Measurements from ENCODE around the gene GXYLT1.

Gene GXYLT1

GRCh38 chr12:42128888-42129287 is 15.8 kb downstream of the GXYLT1 start:
- Histone ChIP-seq H3K36me3 (ENCODE audit: low read depth) (no peaks in the 10 kb centered on the region), H3K27me3 (ENCODE audit: insufficient read depth, poor library complexity, severe bottlenecking) (no peaks in the 10 kb centered on the region), H3K4me1 (ENCODE audit: insufficient read depth, poor library complexity, severe bottlenecking) (peaks cover 29% of the 10 kb centered on the region), H3K4me3 (ENCODE audit: severe bottlenecking) (no peak overlapping the region), H3K9me3 (ENCODE audit: severe bottlenecking) (no peaks in the 10 kb centered on the region), H3K27ac (ENCODE audit: poor library complexity, severe bottlenecking) (no peak overlapping the region)
- TF ChIP-seq, protein P1, sequence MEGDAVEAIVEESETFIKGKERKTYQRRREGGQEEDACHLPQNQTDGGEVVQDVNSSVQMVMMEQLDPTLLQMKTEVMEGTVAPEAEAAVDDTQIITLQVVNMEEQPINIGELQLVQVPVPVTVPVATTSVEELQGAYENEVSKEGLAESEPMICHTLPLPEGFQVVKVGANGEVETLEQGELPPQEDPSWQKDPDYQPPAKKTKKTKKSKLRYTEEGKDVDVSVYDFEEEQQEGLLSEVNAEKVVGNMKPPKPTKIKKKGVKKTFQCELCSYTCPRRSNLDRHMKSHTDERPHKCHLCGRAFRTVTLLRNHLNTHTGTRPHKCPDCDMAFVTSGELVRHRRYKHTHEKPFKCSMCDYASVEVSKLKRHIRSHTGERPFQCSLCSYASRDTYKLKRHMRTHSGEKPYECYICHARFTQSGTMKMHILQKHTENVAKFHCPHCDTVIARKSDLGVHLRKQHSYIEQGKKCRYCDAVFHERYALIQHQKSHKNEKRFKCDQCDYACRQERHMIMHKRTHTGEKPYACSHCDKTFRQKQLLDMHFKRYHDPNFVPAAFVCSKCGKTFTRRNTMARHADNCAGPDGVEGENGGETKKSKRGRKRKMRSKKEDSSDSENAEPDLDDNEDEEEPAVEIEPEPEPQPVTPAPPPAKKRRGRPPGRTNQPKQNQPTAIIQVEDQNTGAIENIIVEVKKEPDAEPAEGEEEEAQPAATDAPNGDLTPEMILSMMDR (IDR thresholded peaks at IDR 0.05; ENCODE audit: poor library complexity, severe bottlenecking), result no peak
- no peak for ATAC-seq (ENCODE audit: low read depth)
- DNase-seq (ENCODE audit: low spot score), result no peak

GRCh38 chr12:42128327-42128726 is 16.3 kb downstream of the GXYLT1 start:
- H3K4me1 ChIP-seq (ENCODE audit: insufficient read depth, poor library complexity, severe bottlenecking), result peaks cover 29% of the 10 kb centered on the region
- TF ChIP-seq, protein P1 (IDR thresholded peaks at IDR 0.05; ENCODE audit: poor library complexity, severe bottlenecking), result no peak

GRCh38 chr12:42126963-42127362 is 17.7 kb downstream of the GXYLT1 start:
- H3K4me3 ChIP-seq (ENCODE audit: severe bottlenecking), result no peak overlapping the region
- H3K27ac ChIP-seq (ENCODE audit: poor library complexity, severe bottlenecking), result no peak overlapping the region
- no peaks in the 10 kb centered on the region for H3K9me3 ChIP-seq (ENCODE audit: severe bottlenecking)
- no peaks in the 10 kb centered on the region for H3K27me3 ChIP-seq (ENCODE audit: insufficient read depth, poor library complexity, severe bottlenecking)
- TF ChIP-seq, protein P1 (IDR thresholded peaks at IDR 0.05; ENCODE audit: poor library complexity, severe bottlenecking), result no peak
- DNase-seq (ENCODE audit: low spot score) (no peak), ATAC-seq (ENCODE audit: low read depth) (no peak)
- H3K4me1 ChIP-seq (ENCODE audit: insufficient read depth, poor library complexity, severe bottlenecking), result peaks cover 29% of the 10 kb centered on the region
- no peaks in the 10 kb centered on the region for H3K36me3 ChIP-seq (ENCODE audit: low read depth)

More at GRCh38 chr12:42128327-42128726, 16.3 kb downstream of the GXYLT1 start:
- Histone ChIP-seq H3K27ac (ENCODE audit: poor library complexity, severe bottlenecking) (no peak overlapping the region), H3K27me3 (ENCODE audit: insufficient read depth, poor library complexity, severe bottlenecking) (no peaks in the 10 kb centered on the region), H3K36me3 (ENCODE audit: low read depth) (no peaks in the 10 kb centered on the region), H3K4me3 (ENCODE audit: severe bottlenecking) (no peak overlapping the region), H3K9me3 (ENCODE audit: severe bottlenecking) (no peaks in the 10 kb centered on the region)
- ATAC-seq (ENCODE audit: low read depth) (no peak), DNase-seq (ENCODE audit: low spot score) (no peak)

DNA sequence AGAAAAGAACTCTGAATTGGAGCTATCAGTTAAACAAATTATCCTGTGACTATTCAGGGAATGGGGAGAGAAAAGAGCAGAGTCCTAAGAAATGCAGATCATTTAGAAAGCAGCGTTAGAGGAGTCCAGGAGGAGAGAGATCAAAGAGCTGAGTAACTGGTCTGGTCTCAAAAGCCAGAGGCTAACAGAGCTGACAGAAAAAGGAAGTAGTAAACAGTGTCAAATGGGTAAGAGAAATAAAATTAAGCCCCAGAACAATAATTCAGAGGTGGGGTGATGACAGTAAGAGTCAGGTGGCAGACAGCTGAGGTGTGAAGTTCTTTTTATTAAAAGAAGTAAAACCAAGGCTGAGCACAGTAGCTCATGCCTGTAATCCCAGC is 19.3 kb downstream of the GXYLT1 start:
- no peak overlapping the region for H3K27ac ChIP-seq (ENCODE audit: poor library complexity, severe bottlenecking)
- H3K9me3 ChIP-seq (ENCODE audit: severe bottlenecking), result no peaks in the 10 kb centered on the region
- peaks cover 15% of the 10 kb centered on the region for H3K4me1 ChIP-seq (ENCODE audit: insufficient read depth, poor library complexity, severe bottlenecking)
- DNase-seq (ENCODE audit: low spot score), result no peak
- TF ChIP-seq, protein P1 (IDR thresholded peaks at IDR 0.05; ENCODE audit: poor library complexity, severe bottlenecking), result no peak
- H3K36me3 ChIP-seq (ENCODE audit: low read depth), result no peaks in the 10 kb centered on the region
- H3K27me3 ChIP-seq (ENCODE audit: insufficient read depth, poor library complexity, severe bottlenecking), result no peaks in the 10 kb centered on the region
- ATAC-seq (ENCODE audit: low read depth), result no peak
- H3K4me3 ChIP-seq (ENCODE audit: severe bottlenecking), result no peak overlapping the region

- Histone ChIP-seq H3K4me3 (ENCODE audit: severe bottlenecking) (no peak overlapping the region), H3K27me3 (ENCODE audit: insufficient read depth, poor library complexity, severe bottlenecking) (no peaks in the 10 kb centered on the region), H3K27ac (ENCODE audit: poor library complexity, severe bottlenecking) (no peak overlapping the region), H3K4me1 (ENCODE audit: insufficient read depth, poor library complexity, severe bottlenecking) (peaks cover 10% of the 10 kb centered on the region), H3K36me3 (ENCODE audit: low read depth) (no peaks in the 10 kb centered on the region), H3K9me3 (ENCODE audit: severe bottlenecking) (no peaks in the 10 kb centered on the region)
- TF ChIP-seq, protein P1 (IDR thresholded peaks at IDR 0.05; ENCODE audit: poor library complexity, severe bottlenecking), result no peak
- ATAC-seq (ENCODE audit: low read depth) (no peak), DNase-seq (ENCODE audit: low spot score) (no peak)
Observed at GRCh38 chr12:42124764-42125387, 19.8 kb downstream of the GXYLT1 start.

All from RWPE2 (cell line).